Endothelial cell of umbilical vein (primary cell): ENCODE data around the gene TEK. TPM values are rescaled to one million over a fixed set of nuclear protein-coding genes. Genes with fewer than 3 reads are reported as not detected.

Source experiments
- Bru-seq: library from RNA; stranded (reverse); fragments of 400-500 nt; gene quantifications from one replicate; lab custom pipeline; 2021; lab: Mats Ljungman, UMichigan
- BruChase-seq, 2 experiments: library from RNA; stranded (reverse); fragments of 400-500 nt; gene quantifications; one replicate each; lab custom pipeline; 2021; lab: Mats Ljungman, UMichigan
- BruUV-seq: library from RNA; stranded (reverse); fragments of 400-500 nt; replicated peaks from 2 replicates; lab custom pipeline; 2021; lab: Mats Ljungman, UMichigan
- CTCF ChIA-PET: fragments of 300-600, 350-600 bp; sonication (Branson Sonifier 250); formaldehyde crosslinking; loops from one replicate; lab custom pipeline; 2021; ENCODE audit warnings: antibody characterized with exemption, inconsistent platforms; lab: Charles Lee
- POLR2A ChIA-PET: fragments of 300-600, 350-600 bp; sonication (Branson Sonifier 250); formaldehyde crosslinking; loops from one replicate; lab custom pipeline; 2021; ENCODE audit warnings: antibody characterized with exemption, inconsistent platforms; lab: Charles Lee
- DNase-seq: peaks from one replicate; pipeline ENCODE4 v3.0.0-alpha.2; 2011; ENCODE audit warnings: low read depth, low spot score
- FAIRE-seq: peaks from 2 replicates; lab custom pipeline; 2011; peaks lifted over from hg19 to GRCh38; lab: Jason Lieb, UNC
- H2AFZ ChIP-seq: 2 replicates; pipeline ENCODE4 v1.6.0; 2012; ENCODE audit warnings: low read depth, low read length, control low read depth, inconsistent platforms
- H3K27ac ChIP-seq: 2 replicates; pipeline ENCODE4 v1.5.1; 2011; ENCODE audit warnings: low read depth, mild to moderate bottlenecking, control low read depth, low read length, moderate library complexity; ENCODE audit not compliant: insufficient read depth
- H3K27me3 ChIP-seq, 2 experiments: 2 replicates each; pipeline versions ENCODE4 v1.6.0 to v1.6.1; 2011; ENCODE audit warnings: low read length in 2 of 2, mixed read lengths in 1 of 2; ENCODE audit not compliant: control insufficient read depth in 2 of 2, insufficient read depth in 2 of 2
- H3K36me3 ChIP-seq, 2 experiments: 2 replicates in 1 of 2; 3 replicates in 1 of 2; pipeline ENCODE4 v1.5.1; 2011; ENCODE audit warnings: low read length in 2 of 2, mild to moderate bottlenecking in 1 of 2, moderate library complexity in 1 of 2; ENCODE audit not compliant: control insufficient read depth in 2 of 2, insufficient read depth in 2 of 2; ENCODE audit errors: extremely low read depth in 1 of 2
- H3K4me1 ChIP-seq: 3 replicates; pipeline ENCODE4 v1.5.1; 2011; ENCODE audit warnings: mild to moderate bottlenecking, low read length; ENCODE audit not compliant: control insufficient read depth, insufficient read depth; ENCODE audit errors: extremely low read depth
- H3K4me2 ChIP-seq: 2 replicates; pipeline ENCODE4 v1.6.1; 2011; ENCODE audit warnings: low read length, control low read depth, mixed read lengths; ENCODE audit not compliant: insufficient read depth
- H3K4me3 ChIP-seq, 3 experiments: fragments of 200-600 bp in 1 of 3; sonication (generic), shearing (Covaris generic) in 1 of 3; replicated peaks in 1 of 3; 2 replicates each; pipeline ENCODE4 v1.5.1; 2011 to 2016; ENCODE audit warnings: control low read depth in 3 of 3, low read length in 3 of 3, mild to moderate bottlenecking in 2 of 3, inconsistent platforms in 1 of 3, low read depth in 1 of 3, moderate library complexity in 1 of 3; ENCODE audit not compliant: insufficient read depth in 1 of 3
- H3K79me2 ChIP-seq: 2 replicates; pipeline ENCODE4 v1.6.0; 2012; ENCODE audit warnings: low read length, inconsistent platforms; ENCODE audit not compliant: control insufficient read depth, insufficient read depth
- H3K9ac ChIP-seq: replicated peaks from 2 replicates; pipeline ENCODE3; 2011; ENCODE audit warnings: low read length, control low read depth; ENCODE audit not compliant: insufficient read depth; ENCODE audit errors: extremely low read depth
- H3K9me1 ChIP-seq: replicated peaks from 3 replicates; pipeline ENCODE4 v1.6.0; 2011; ENCODE audit warnings: mild to moderate bottlenecking, low read length; ENCODE audit not compliant: control insufficient read depth, insufficient read depth; ENCODE audit errors: extremely low read depth
- H3K9me3 ChIP-seq: replicated peaks from 2 replicates; pipeline ENCODE4 v1.5.1; 2012; ENCODE audit warnings: low read length, inconsistent platforms; ENCODE audit not compliant: control insufficient read depth, insufficient read depth
- H4K20me1 ChIP-seq: replicated peaks from 2 replicates; pipeline ENCODE3; 2011; ENCODE audit warnings: mild to moderate bottlenecking, low read length; ENCODE audit not compliant: control insufficient read depth, insufficient read depth; ENCODE audit errors: extremely low read depth
- FOS ChIP-seq: IDR thresholded peaks from 2 replicates; pipeline ENCODE4 v1.6.1; 2011; ENCODE audit warnings: mild to moderate bottlenecking, low read length, moderate library complexity, borderline replicate concordance; ENCODE audit not compliant: insufficient read depth
- GATA2 ChIP-seq: IDR thresholded peaks from 2 replicates; pipeline ENCODE4 v1.7.0; 2011; ENCODE audit warnings: low read depth, mild to moderate bottlenecking, moderate library complexity, mixed read lengths, low read length; ENCODE audit not compliant: insufficient read length, insufficient read depth
- JUN ChIP-seq: IDR thresholded peaks from 2 replicates; pipeline ENCODE4 v1.6.1; 2011; ENCODE audit warnings: borderline replicate concordance, low read depth; ENCODE audit not compliant: insufficient read length, insufficient read depth
- MYC ChIP-seq: IDR thresholded peaks from one replicate; pipeline ENCODE4 v1.6.1; 2011; ENCODE audit warnings: mild to moderate bottlenecking, low read depth, low read length
- POLR2A ChIP-seq: IDR thresholded peaks from 2 replicates; pipeline ENCODE4 v1.6.1; 2012; ENCODE audit warnings: low read depth, mild to moderate bottlenecking, control low read depth, low read length
- POLR2AphosphoS5 ChIP-seq: IDR thresholded peaks from 2 replicates; pipeline ENCODE4 v1.6.1; 2012; ENCODE audit warnings: low read depth, mild to moderate bottlenecking, control low read depth, low read length, moderate library complexity; ENCODE audit not compliant: insufficient read depth
- dilution Hi-C: fragments of 300-500 bp; cut with MboI; formaldehyde crosslinking; loops from one replicate; pipeline ENCODE4 v1.15.0; 2019; ENCODE audit warnings: low sequenced_read_pairs; ENCODE audit not compliant: extremely low pct_ligation_motif_present
- intact Hi-C: fragments of 100-400 bp; cut with micrococcal nuclease; formaldehyde crosslinking; loops from one replicate; pipeline ENCODE4 v1.10.0; 2022
- long read RNA-seq: library from polyadenylated mRNA; stranded (forward); transcript quantifications from one replicate; pipeline ENCODE4 v2.0.0, GENCODE V29; 2021
- polyA minus RNA-seq, 3 experiments: library from RNA; depleted of rRNA, polyadenylated mRNA; stranded (reverse); fragments of >200 nt; gene quantifications; 1 replicate in 1 of 3; 2 replicates in 2 of 3; pipeline ENCODE4 v1.2.3, GENCODE V29; 2011
- polyA plus RNA-seq, 4 experiments: library from polyadenylated mRNA; depleted of rRNA in 3 of 4; stranded (reverse) in 3 of 4; unstranded in 1 of 4; fragments of >200 nt; gene quantifications; 2 replicates each; pipeline versions ENCODE4 v1.2.1 to v1.2.3, GENCODE V29; 2011 to 2012; ENCODE audit warnings: missing spikeins in 1 of 4
- total RNA-seq: library from RNA; stranded (reverse); gene quantifications from 2 replicates; pipeline ENCODE4 v1.2.3, GENCODE V29; 2021
- TF ChIP-seq, protein P1 (sequence below): IDR thresholded peaks from 2 replicates; pipeline ENCODE4 v1.6.1; 2011; ENCODE audit not compliant: insufficient read depth, insufficient read length

Gene TEK
- total RNA-seq (38.9 and 44.1 TPM in 2 replicates), polyA plus RNA-seq (20.4 and 26.9 TPM in 2 replicates), polyA minus RNA-seq (74.8 and 80.9 TPM in 2 replicates), Bru-seq, nascent RNA (percentile 82 among the genes with signal in this experiment), BruChase-seq, experiment 1, labeled RNA remaining after a 6-hour chase (percentile 69 among the genes with signal in this experiment), BruChase-seq, experiment 2, labeled RNA remaining after a 2-hour chase (percentile 66 among the genes with signal in this experiment)
- polyA plus RNA-seq (2011; cell fraction: cytosol; rRNA removed): 28.3 and 28.8 TPM in 2 replicates
- 32.0 and 39.6 TPM in 2 replicates for polyA plus RNA-seq (2011; cell fraction: nucleus; rRNA removed)
- 52.5 and 53.2 TPM in 2 replicates for polyA plus RNA-seq (2012)
- polyA minus RNA-seq (2011; cell fraction: cytosol; rRNA and poly(A)+ RNA removed): not detected
- 37.5 and 52.6 TPM in 2 replicates for polyA minus RNA-seq (2011; cell fraction: nucleus; rRNA and poly(A)+ RNA removed)
- long read RNA-seq, full-length matches to known transcripts: 12 of 50 reads
- long read RNA-seq, partial matches to known transcripts: 13 of 50 reads
- long read RNA-seq, other reads (novel, unspliced or antisense): 25 of 50 reads

DNA sequence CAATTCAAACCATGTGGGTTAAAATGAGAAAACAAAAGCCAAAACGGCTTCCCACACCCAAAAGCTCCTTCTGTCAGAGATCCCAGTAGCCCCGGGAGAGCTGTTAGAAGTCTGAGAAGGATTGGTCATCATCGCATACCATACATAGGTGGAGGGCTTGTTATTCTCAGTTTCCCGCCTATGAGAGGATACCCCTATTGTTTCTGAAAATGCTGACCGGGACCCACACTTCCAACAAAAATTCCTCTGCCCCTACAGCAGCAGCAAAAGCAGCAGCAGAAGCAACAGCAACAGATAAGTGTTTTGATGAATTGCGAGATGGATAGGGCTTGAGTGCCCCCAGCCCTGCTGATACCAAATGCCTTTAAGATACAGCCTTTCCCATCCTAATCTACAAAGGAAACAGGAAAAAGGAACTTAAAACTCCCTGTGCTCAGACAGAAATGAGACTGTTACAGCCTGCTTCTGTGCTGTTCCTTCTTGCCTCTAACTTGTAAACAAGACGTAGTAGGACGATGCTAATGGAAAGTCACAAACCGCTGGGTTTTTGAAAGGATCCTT, at the start of gene TEK:
TSS of gene TEK (plus strand) at position 245 of the 561 bp plus-strand sequence. CDS start 366 bp downstream, outside the sequence.
- ChIA-PET CTCF (interaction anchor here (0.7 to 1.1 kb wide), 3 partner anchors 15 to 46 kb away, joined by 3 to 4 read pairs (median 3); no protein-coding TSS in a partner anchor), POLR2A (interaction anchor here (0.7 kb wide), 1 partner anchor 9 kb away, joined by 3 read pairs; no protein-coding TSS in a partner anchor)
- peak within 1 kb of the TSS; percentile 99 for H3K4me2 ChIP-seq
- H3K9me3 ChIP-seq: no peaks in the 10 kb centered on the region
- FAIRE-seq (peak; percentile 86), DNase-seq (peak; percentile 85)
- intact Hi-C loops (loop anchor here (1.0 to 2.0 kb wide), 3 partner anchors 44 to 76 kb away; no protein-coding TSS in a partner anchor), dilution Hi-C loops (no loop called here)
- peak within 1 kb of the TSS; percentile 94 for H3K9ac ChIP-seq
- no peaks in the 10 kb centered on the region for H3K9me1 ChIP-seq
- H3K27me3 ChIP-seq: no peaks in the 10 kb centered on the region
- H2AFZ ChIP-seq: peak within 1 kb of the TSS; percentile 97
- TF ChIP-seq GATA2: peak; percentile 46
- peak; percentile 82 for TF ChIP-seq POLR2A
- TF ChIP-seq MYC: no peak
- TF ChIP-seq JUN: no peak
- peak within 1 kb of the TSS; percentile 44 to 99 (median 96) for H3K4me3 ChIP-seq
- peaks cover 17% of the 10 kb centered on the region for H3K4me1 ChIP-seq
- no peaks in the 10 kb centered on the region for H4K20me1 ChIP-seq
- no TSS peak for BruUV-seq
- H3K79me2 ChIP-seq: peaks cover 37% of the 10 kb centered on the region
- H3K36me3 ChIP-seq: no peaks in the 10 kb centered on the region
- peak within 1 kb of the TSS; percentile 80 for H3K27ac ChIP-seq

DNA sequence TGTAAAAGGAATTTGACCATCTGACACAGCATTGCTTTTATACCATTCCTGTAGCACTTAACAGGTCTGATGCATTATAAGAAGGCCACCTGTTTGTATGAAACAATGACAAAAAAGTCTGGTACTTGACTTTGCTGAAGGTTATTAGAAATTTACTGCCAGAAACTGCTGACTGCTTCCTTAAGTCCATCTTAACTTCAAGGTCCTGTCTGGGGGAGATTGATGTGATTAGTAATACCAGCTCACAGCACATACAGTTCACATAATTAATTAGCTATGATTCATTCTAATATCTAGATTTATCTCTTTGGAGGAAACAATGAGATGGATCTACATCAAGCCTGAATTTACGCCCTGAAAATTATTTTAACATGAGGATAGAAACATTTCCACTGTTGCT, 49.6 kb upstream of the TEK start:
- TF ChIP-seq GATA2: no peak
- TF ChIP-seq POLR2AphosphoS5: no peak
- TF ChIP-seq, protein P1, sequence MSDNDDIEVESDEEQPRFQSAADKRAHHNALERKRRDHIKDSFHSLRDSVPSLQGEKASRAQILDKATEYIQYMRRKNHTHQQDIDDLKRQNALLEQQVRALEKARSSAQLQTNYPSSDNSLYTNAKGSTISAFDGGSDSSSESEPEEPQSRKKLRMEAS: no peak
- TF ChIP-seq FOS: peak; percentile 23
- no peak for TF ChIP-seq POLR2A
- peak; percentile 33 for TF ChIP-seq JUN
- H3K79me2 ChIP-seq: no peaks in the 10 kb centered on the region
- peaks cover 25% of the 10 kb centered on the region for H3K4me1 ChIP-seq
- CTCF ChIA-PET: interaction anchor here (0.9 to 1.5 kb wide), 5 partner anchors 26 to 217 kb away, joined by 3 to 6 read pairs (median 3); no protein-coding TSS in a partner anchor
- no peaks in the 10 kb centered on the region for H4K20me1 ChIP-seq
- H3K9ac ChIP-seq: no peak overlapping the region
- H3K27ac ChIP-seq: peak overlapping the region; percentile 19
- intact Hi-C loops (no loop called here), dilution Hi-C loops (no loop called here)
- no TSS peak for BruUV-seq
- POLR2A ChIA-PET: interaction anchor here (0.8 kb wide), 1 partner anchor 54 kb away, joined by 3 read pairs; no protein-coding TSS in a partner anchor
- H3K36me3 ChIP-seq: no peaks in the 10 kb centered on the region
- peak overlapping the region; percentile 89 for H3K4me2 ChIP-seq
- peak; percentile 85 for DNase-seq
- peak overlapping the region in 1 of 3 experiments; percentile 22 for H3K4me3 ChIP-seq
- no peaks in the 10 kb centered on the region for H3K9me1 ChIP-seq
- FAIRE-seq: peak; percentile 4
- H3K9me3 ChIP-seq: no peaks in the 10 kb centered on the region
- H2AFZ ChIP-seq: no peak overlapping the region
- H3K27me3 ChIP-seq: no peaks in the 10 kb centered on the region
